ENCODE measurements around the gene ALPG. TPM values are rescaled to one million over a fixed set of nuclear protein-coding genes. Genes with fewer than 3 reads are reported as not detected.
"Not testable (repeated sequence)": the region's sequence is repeated elsewhere in the genome, so short reads cannot be mapped to it uniquely, and the experiment has no call there.

Gene ALPG
- total RNA-seq, 2 donors from 2014 or later = not detected

GRCh38 chr2:232421189-232421785 is 14.6 kb downstream of the ALPG start:
- DNase-seq = peak; percentile 80

GRCh38 chr2:232422051-232422450 is 15.4 kb downstream of the ALPG start:
- Histone ChIP-seq H3K36me3 (ENCODE audit: control insufficient read depth, insufficient read depth, low read length) (no peaks in the 10 kb centered on the region), H3K9me3 (ENCODE audit: control insufficient read depth, low read length) (peaks cover 18% of the 10 kb centered on the region), H3K27ac (ENCODE audit: low read depth, low read length) (no peak overlapping the region), H3K4me3 (ENCODE audit: low read length) (no peak overlapping the region), H3K4me1 (ENCODE audit: control insufficient read depth, insufficient read depth, low read length) (no peaks in the 10 kb centered on the region), H3K27me3 (ENCODE audit: control insufficient read depth, insufficient read depth, low read length, poor library complexity, severe bottlenecking) (peaks cover 70% of the 10 kb centered on the region), H3K9ac (ENCODE audit: extremely low read depth, low read length, poor library complexity, severe bottlenecking) (no peak overlapping the region)
- H3K9me3 Mint-ChIP-seq = peaks cover 22% of the 10 kb centered on the region
- H3K4me3 Mint-ChIP-seq = peak overlapping the region; percentile 55
- H3K27me3 Mint-ChIP-seq (ENCODE audit: insufficient read depth) = peaks cover 85% of the 10 kb centered on the region
- WGBS, 2 experiments (ENCODE audit: insufficient coverage in 1 of 2, insufficient read length in 1 of 2) = 88 to 89% methylated on average over 10 of the region's 10 CpGs
- peaks cover 20% of the 10 kb centered on the region for H3K4me1 Mint-ChIP-seq
- peak; percentile 43 for DNase-seq
- H3K27ac Mint-ChIP-seq = no peak overlapping the region
- no peak for TF ChIP-seq CTCF (conservative IDR thresholded peaks at IDR 0.05)
- H3K36me3 Mint-ChIP-seq (ENCODE audit: low read depth) = peaks cover 3% of the 10 kb centered on the region

More at GRCh38 chr2:232421189-232421785, 14.6 kb downstream of the ALPG start:
- Mint-ChIP-seq H3K4me3 (peak overlapping the region; percentile 55), H3K9me3 (peaks cover 22% of the 10 kb centered on the region), H3K27ac (no peak overlapping the region), H3K36me3 (ENCODE audit: low read depth) (peaks cover 3% of the 10 kb centered on the region), H3K4me1 (peaks cover 20% of the 10 kb centered on the region), H3K27me3 (ENCODE audit: insufficient read depth) (peaks cover 92% of the 10 kb centered on the region)
- Histone ChIP-seq H3K36me3 (ENCODE audit: control insufficient read depth, insufficient read depth, low read length) (no peaks in the 10 kb centered on the region), H3K27ac (ENCODE audit: low read depth, low read length) (no peak overlapping the region), H3K27me3 (ENCODE audit: control insufficient read depth, insufficient read depth, low read length, poor library complexity, severe bottlenecking) (peaks cover 78% of the 10 kb centered on the region), H3K4me3 (ENCODE audit: low read length) (peak overlapping the region; percentile 70), H3K9me3 (ENCODE audit: control insufficient read depth, low read length) (peaks cover 18% of the 10 kb centered on the region), H3K4me1 (ENCODE audit: control insufficient read depth, insufficient read depth, low read length) (no peaks in the 10 kb centered on the region), H3K9ac (ENCODE audit: extremely low read depth, low read length, poor library complexity, severe bottlenecking) (no peak overlapping the region)
- WGBS, 2 experiments (ENCODE audit: insufficient coverage in 1 of 2, insufficient read length in 1 of 2) = 25 to 36% methylated on average over 15 to 22 of the region's 22 CpGs
- no peak for TF ChIP-seq CTCF (conservative IDR thresholded peaks at IDR 0.05)

DNA sequence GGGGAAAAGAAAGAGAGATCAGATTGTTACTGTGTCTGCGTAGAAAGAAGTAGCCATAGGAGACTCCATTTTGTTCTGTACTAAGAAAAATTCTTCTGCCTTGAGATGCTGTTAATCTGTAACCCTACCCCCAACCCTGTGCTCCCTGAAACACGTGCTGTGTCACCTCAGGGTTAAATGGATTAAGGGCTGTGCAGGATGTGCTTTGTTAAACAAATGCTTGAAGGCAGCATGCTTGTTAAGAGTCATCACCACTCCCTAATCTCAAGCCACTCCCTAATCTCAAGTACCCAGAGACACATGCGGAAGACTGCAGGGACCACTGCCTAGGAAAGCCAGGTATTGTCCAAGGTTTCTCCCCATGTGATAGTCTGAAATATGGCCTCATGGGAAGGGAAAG is 16.4 kb downstream of the ALPG start:
- Mint-ChIP-seq H3K9me3 (peaks cover 22% of the 10 kb centered on the region), H3K4me1 (peaks cover 20% of the 10 kb centered on the region), H3K27ac (peak overlapping the region; percentile 69), H3K27me3 (ENCODE audit: insufficient read depth) (peaks cover 76% of the 10 kb centered on the region)
- peaks cover 18% of the 10 kb centered on the region for H3K9me3 ChIP-seq (ENCODE audit: control insufficient read depth, low read length)
- DNase-seq = peak; percentile 45
- not testable (repeated sequence) for H3K9ac ChIP-seq (ENCODE audit: extremely low read depth, low read length, poor library complexity, severe bottlenecking); H3K4me3 ChIP-seq (ENCODE audit: low read length); H3K36me3 Mint-ChIP-seq (ENCODE audit: low read depth); H3K36me3 ChIP-seq (ENCODE audit: control insufficient read depth, insufficient read depth, low read length); H3K4me1 ChIP-seq (ENCODE audit: control insufficient read depth, insufficient read depth, low read length); H3K4me3 Mint-ChIP-seq; H3K27ac ChIP-seq (ENCODE audit: low read depth, low read length)
- peaks cover 61% of the 10 kb centered on the region for H3K27me3 ChIP-seq (ENCODE audit: control insufficient read depth, insufficient read depth, low read length, poor library complexity, severe bottlenecking)
- WGBS, 2 experiments (ENCODE audit: insufficient coverage in 1 of 2, insufficient read length in 1 of 2) = 79% methylated on average over 1 of the region's 3 CpGs; no CpG with 5 or more reads in 1 of the 2 experiments

DNA sequence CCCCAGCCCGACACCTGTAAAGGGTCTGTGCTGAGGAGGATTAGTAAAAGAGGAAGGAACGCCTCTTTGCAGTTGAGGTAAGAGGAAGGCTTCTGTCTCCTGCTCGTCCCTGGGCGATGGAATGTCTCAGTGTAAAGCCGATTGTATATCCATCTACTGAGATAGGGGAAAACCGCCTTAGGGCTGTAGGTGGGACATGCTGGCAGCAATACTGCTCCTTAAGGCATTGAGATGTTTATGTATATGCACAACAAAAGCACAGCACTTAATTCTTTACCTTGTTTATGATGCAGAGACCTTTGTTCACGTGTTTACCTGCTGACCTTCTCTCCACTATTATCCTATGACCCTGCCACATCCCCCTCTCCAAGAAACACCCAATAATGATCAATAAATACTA is 16.8 kb downstream of the ALPG start:
- H3K4me1 ChIP-seq (ENCODE audit: control insufficient read depth, insufficient read depth, low read length); H3K36me3 Mint-ChIP-seq (ENCODE audit: low read depth); H3K27ac ChIP-seq (ENCODE audit: low read depth, low read length); H3K4me3 Mint-ChIP-seq; H3K9ac ChIP-seq (ENCODE audit: extremely low read depth, low read length, poor library complexity, severe bottlenecking); H3K4me3 ChIP-seq (ENCODE audit: low read length); H3K36me3 ChIP-seq (ENCODE audit: control insufficient read depth, insufficient read depth, low read length): not testable (repeated sequence)
- H3K9me3 Mint-ChIP-seq = peaks cover 22% of the 10 kb centered on the region
- H3K9me3 ChIP-seq (ENCODE audit: control insufficient read depth, low read length) = peaks cover 18% of the 10 kb centered on the region
- peak; percentile 71 for DNase-seq
- peak overlapping the region; percentile 69 for H3K27ac Mint-ChIP-seq
- peaks cover 20% of the 10 kb centered on the region for H3K4me1 Mint-ChIP-seq
- 24% methylated on average over 6 of the region's 7 CpGs; no CpG with 5 or more reads in 1 of the 2 experiments for WGBS, 2 experiments (ENCODE audit: insufficient coverage in 1 of 2, insufficient read length in 1 of 2)
- H3K27me3 Mint-ChIP-seq (ENCODE audit: insufficient read depth) = peaks cover 73% of the 10 kb centered on the region
- H3K27me3 ChIP-seq (ENCODE audit: control insufficient read depth, insufficient read depth, low read length, poor library complexity, severe bottlenecking) = peaks cover 56% of the 10 kb centered on the region
